Testis (tissue), 3 donors: Measurements from ENCODE around the gene GLI3. TPM values are rescaled to one million over a fixed set of nuclear protein-coding genes. Genes with fewer than 3 reads are reported as not detected.

Source experiments
- DNase-seq: peaks from one replicate; pipeline ENCODE4 v3.0.0-alpha.2; 2019
- H3K27ac ChIP-seq, 2 donors: fragments of 200-600 bp; sonication (generic); one replicate each; pipeline ENCODE4 v1.5.1; 2019
- H3K27me3 ChIP-seq: fragments of 200-600 bp; sonication (generic); one replicate; pipeline ENCODE4 v1.5.1; 2019
- H3K36me3 ChIP-seq: fragments of 200-600 bp; sonication (generic); one replicate; pipeline ENCODE4 v1.5.1; 2017; ENCODE audit warnings: low read depth; ENCODE audit errors: missing control alignments
- H3K4me1 ChIP-seq: fragments of 200-600 bp; sonication (generic); one replicate; pipeline ENCODE4 v1.5.1; 2019
- H3K4me3 ChIP-seq, 2 donors: fragments of 200-600 bp; sonication (generic); one replicate each; pipeline ENCODE4 v1.5.1; 2017 to 2019
- H3K9me3 ChIP-seq: fragments of 200-600 bp; sonication (generic); one replicate; pipeline ENCODE4 v1.5.1; 2017
- POLR2A ChIP-seq: fragments of 450-650 bp; IDR thresholded peaks from one replicate; pipeline ENCODE4 v1.6.1; 2017; ENCODE audit warnings: antibody characterized with exemption, mild to moderate bottlenecking, moderate library complexity
- WGBS, 2 donors: methylation state at CpG; one replicate each; pipeline ENCODE4 v1.1.5; 2018; 5-methylcytosine and 5-hydroxymethylcytosine counted together
- intact Hi-C: fragments of 100-400 bp; cut with DNase I; formaldehyde crosslinking; loops from one replicate; pipeline ENCODE4 v1.15.1; 2023; ENCODE audit warnings: low total_unique reads
- polyA plus RNA-seq: library from polyadenylated mRNA; stranded (reverse); fragments of 350-450 nt; fragmentation: Illumina TruSeq; extraction: RNeasy Lipid Tissue Mini Kit (QIAGEN cat#74804); gene quantifications from one replicate; pipeline ENCODE4 v1.2.3, GENCODE V29; 2014; ENCODE audit warnings: low read depth, low replicate concordance; ENCODE audit not compliant: insufficient read depth
- total RNA-seq, 2 donors: library from RNA; depleted of rRNA; stranded (reverse); fragments of >200 nt; gene quantifications; one replicate each; pipeline ENCODE4 v1.2.3, GENCODE V29; 2016
- TF ChIP-seq, protein P1 (sequence below), 3 experiments: fragments of 450-650 bp in 2 of 3; fragments of 200-600 bp in 1 of 3; sonication (generic) in 1 of 3; IDR thresholded peaks; one replicate each; pipeline ENCODE4 v1.5.1; 2016 to 2019; ENCODE audit warnings: antibody characterized with exemption in 3 of 3, mild to moderate bottlenecking in 2 of 3, moderate library complexity in 1 of 3

Gene GLI3
- total and polyA plus RNA-seq, 3 donors from 2014 or later, result 3.8 to 7.3 (median 5.0) TPM

DNA sequence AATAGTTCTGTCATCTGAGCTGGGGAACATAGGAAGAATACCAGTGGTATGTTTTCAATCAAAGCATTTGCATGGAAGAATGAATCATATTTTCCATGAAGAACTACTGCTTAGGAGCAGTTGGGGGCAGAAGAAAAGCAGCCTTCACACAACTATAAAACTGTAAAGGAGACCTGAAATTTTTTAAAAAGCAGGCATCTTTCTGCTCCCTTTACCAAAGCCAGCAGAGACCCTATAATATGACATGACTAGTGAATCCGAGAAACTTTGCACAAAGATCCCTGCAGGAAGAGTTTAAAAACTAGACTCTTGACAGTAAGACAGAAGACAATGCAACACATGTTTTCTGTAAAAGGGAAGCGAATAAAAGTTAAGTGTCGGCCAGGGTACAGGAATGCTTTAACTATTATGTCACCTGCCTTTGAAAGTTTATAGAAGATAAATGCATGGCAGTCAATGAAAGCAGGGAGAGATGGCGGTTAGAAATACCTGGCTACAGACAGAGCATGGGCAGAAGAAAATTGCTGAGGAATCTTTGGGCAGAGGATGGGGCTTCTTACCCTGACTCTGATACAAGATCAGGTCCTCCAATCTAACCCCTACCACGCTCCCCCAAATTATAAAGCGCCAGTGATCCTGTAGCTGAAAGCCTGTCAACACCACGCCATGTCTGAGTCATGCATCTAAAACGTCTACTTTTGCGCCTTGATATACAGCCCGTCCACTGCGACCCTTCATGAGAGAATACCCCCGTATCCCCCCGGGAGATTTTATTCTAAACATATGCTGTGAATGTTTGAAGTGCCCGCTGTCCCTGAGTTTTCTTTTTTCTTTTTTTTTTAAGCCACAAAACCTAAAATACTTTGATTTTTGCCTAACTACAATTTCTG, 93.1 kb downstream of the GLI3 start:
- 83 to 86% methylated on average over 14 of the region's 14 CpGs for WGBS, 2 donors
- Histone ChIP-seq H3K4me3 (no peak overlapping the region), H3K27ac (no peak overlapping the region), H3K27me3 (no peaks in the 10 kb centered on the region), H3K9me3 (no peaks in the 10 kb centered on the region), H3K4me1 (no peaks in the 10 kb centered on the region), H3K36me3 (no peaks in the 10 kb centered on the region)
- TF ChIP-seq POLR2A, result no peak
- TF ChIP-seq, protein P1, sequence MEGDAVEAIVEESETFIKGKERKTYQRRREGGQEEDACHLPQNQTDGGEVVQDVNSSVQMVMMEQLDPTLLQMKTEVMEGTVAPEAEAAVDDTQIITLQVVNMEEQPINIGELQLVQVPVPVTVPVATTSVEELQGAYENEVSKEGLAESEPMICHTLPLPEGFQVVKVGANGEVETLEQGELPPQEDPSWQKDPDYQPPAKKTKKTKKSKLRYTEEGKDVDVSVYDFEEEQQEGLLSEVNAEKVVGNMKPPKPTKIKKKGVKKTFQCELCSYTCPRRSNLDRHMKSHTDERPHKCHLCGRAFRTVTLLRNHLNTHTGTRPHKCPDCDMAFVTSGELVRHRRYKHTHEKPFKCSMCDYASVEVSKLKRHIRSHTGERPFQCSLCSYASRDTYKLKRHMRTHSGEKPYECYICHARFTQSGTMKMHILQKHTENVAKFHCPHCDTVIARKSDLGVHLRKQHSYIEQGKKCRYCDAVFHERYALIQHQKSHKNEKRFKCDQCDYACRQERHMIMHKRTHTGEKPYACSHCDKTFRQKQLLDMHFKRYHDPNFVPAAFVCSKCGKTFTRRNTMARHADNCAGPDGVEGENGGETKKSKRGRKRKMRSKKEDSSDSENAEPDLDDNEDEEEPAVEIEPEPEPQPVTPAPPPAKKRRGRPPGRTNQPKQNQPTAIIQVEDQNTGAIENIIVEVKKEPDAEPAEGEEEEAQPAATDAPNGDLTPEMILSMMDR (IDR thresholded peaks at IDR 0.05), result no peak
- intact Hi-C loops, result no loop called here
- no peak for DNase-seq

DNA sequence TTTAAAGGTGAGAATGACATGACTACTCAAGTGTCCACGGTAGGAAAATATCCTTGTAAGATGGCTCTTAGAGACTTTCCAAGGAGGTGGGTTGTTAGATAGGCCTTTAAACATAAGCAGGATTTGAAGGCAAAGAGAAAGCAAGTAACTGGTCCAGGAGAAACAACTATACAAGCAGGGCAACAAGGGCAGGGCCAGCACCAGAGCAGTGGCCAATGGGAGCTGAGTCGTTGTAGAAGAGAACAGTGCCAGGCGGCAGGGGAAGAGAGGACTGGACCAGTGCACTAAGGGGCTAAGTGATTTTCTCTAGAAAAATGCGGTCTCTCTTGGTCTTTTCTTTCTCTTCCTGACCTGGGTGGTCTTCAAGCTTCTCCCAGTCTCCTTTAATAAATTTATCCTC, 94.9 kb downstream of the GLI3 start:
- no peaks in the 10 kb centered on the region for H3K9me3 ChIP-seq
- no peak overlapping the region for H3K4me3 ChIP-seq
- no peaks in the 10 kb centered on the region for H3K36me3 ChIP-seq
- TF ChIP-seq, protein P1 (IDR thresholded peaks at IDR 0.05), result no peak
- TF ChIP-seq POLR2A, result no peak
- intact Hi-C loops, result no loop called here
- no peak for DNase-seq
- no peaks in the 10 kb centered on the region for H3K27me3 ChIP-seq
- no peak overlapping the region for H3K27ac ChIP-seq
- no peaks in the 10 kb centered on the region for H3K4me1 ChIP-seq
- WGBS, 2 donors, result 93 to 94% methylated on average over 4 of the region's 4 CpGs

GRCh38 chr7:42139751-42140150, 97.3 kb downstream of the GLI3 start:
- Histone ChIP-seq H3K36me3 (no peaks in the 10 kb centered on the region), H3K4me3 (no peak overlapping the region), H3K4me1 (no peaks in the 10 kb centered on the region), H3K27ac (no peak overlapping the region), H3K27me3 (no peaks in the 10 kb centered on the region), H3K9me3 (no peaks in the 10 kb centered on the region)
- no peak for TF ChIP-seq POLR2A
- TF ChIP-seq, protein P1 (IDR thresholded peaks at IDR 0.05), result no peak
- WGBS, 2 donors, result 87 to 98% methylated on average over 4 of the region's 4 CpGs
- intact Hi-C loops, result no loop called here
- no peak for DNase-seq

GRCh38 chr7:42138691-42139090, 98.3 kb downstream of the GLI3 start:
- intact Hi-C loops, result no loop called here
- H3K27ac ChIP-seq, result no peak overlapping the region
- DNase-seq, result no peak
- no peaks in the 10 kb centered on the region for H3K9me3 ChIP-seq
- no peaks in the 10 kb centered on the region for H3K36me3 ChIP-seq
- no peak overlapping the region for H3K4me3 ChIP-seq
- TF ChIP-seq, protein P1 (IDR thresholded peaks at IDR 0.05), result no peak
- no peak for TF ChIP-seq POLR2A
- no peaks in the 10 kb centered on the region for H3K27me3 ChIP-seq
- WGBS, 2 donors, result 76 to 85% methylated on average over 6 of the region's 6 CpGs
- H3K4me1 ChIP-seq, result no peaks in the 10 kb centered on the region

DNA sequence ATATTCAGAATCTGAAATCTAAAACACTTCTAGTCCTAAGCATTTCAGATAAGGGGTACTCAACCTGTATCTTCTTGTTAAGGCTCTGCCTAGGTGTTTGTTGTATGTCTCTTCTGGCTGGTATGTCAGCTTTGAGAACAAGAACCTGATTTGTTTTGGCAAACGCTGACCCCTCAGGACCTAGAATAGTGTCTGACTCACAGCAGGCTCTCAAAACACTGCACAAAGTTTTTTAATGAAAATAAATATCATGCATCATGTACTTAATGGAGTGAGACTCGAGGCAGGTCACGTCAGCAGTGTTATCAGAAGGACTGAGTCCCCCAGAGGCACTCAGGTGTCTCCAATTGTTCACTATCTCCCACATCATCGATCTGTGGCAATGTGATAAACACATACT, 99.1 kb downstream of the GLI3 start:
- no peaks in the 10 kb centered on the region for H3K4me1 ChIP-seq
- 89 to 91% methylated on average over 4 of the region's 4 CpGs for WGBS, 2 donors

More for the DNA sequence above, 99.1 kb downstream of the GLI3 start:
- H3K4me3 ChIP-seq, result no peak overlapping the region
- no peak for TF ChIP-seq POLR2A
- TF ChIP-seq, protein P1 (IDR thresholded peaks at IDR 0.05), result no peak
- H3K27ac ChIP-seq, result no peak overlapping the region
- no peaks in the 10 kb centered on the region for H3K27me3 ChIP-seq
- intact Hi-C loops, result no loop called here
- DNase-seq, result no peak
- H3K9me3 ChIP-seq, result no peaks in the 10 kb centered on the region
- no peaks in the 10 kb centered on the region for H3K36me3 ChIP-seq
